ENCODE data around the gene TOR1AIP1. TPM values are rescaled to one million over a fixed set of nuclear protein-coding genes. Genes with fewer than 3 reads are reported as not detected.
"Not testable (repeated sequence)": the region's sequence is repeated elsewhere in the genome, so short reads cannot be mapped to it uniquely, and the experiment has no call there.

TOR1AIP1 gene
- total RNA-seq, 1 donor from 2014 or later = 16.1 TPM

DNA sequence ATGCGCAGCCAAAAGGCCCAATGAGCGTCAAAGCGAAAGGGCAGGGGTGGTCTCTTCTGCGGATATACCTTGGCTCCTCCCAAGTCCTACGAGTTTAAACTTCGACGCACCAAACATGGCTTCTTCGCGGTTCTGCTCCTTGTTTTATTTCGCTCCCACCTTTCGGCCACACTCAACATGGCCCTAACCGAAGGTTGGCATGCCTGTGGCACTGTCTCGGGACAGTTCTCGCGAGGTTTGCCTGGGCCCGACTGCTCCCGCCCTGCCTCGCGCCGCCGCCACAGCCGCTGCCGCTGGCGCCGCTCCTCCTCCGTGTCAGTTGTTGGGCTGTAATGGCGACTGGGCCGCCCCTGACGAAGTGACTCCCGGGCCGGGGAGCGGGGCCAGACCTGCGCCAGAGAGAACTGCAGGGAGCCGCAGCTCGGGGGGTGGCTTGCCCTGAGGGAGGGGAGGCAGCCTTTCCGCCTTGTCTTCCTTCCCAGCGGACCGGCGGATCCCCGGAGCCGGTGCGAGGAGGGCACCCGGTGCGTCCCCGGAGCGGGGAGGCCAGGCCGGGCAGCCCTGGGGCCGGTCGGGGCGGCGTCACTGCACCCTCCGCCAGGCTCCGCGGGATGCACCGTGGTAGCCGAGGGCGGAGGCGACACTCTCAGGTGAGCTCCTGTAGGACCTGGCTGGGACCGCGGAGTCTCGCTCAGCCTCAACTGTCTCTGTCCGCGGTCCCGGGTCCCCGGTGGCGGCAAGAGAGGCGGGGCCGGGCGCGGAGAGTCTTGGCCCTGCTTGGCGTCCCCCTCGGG lies 72.6 kb downstream of the TOR1AIP1 start, which contains the start of gene CEP350:
Gene CEP350 (plus strand): TSS at position 318 of the 794 bp plus-strand sequence. CDS start 31,372 bp downstream, outside the sequence.
- Histone ChIP-seq H3K36me3 (ENCODE audit: control insufficient read depth, insufficient read depth, low read length) (no peaks in the 10 kb centered on the region), H3K27me3 (ENCODE audit: control insufficient read depth, insufficient read depth, low read length) (no peaks in the 10 kb centered on the region), H3K4me3 (ENCODE audit: low read depth, low read length) (peak within 1 kb of the TSS; percentile 78)
- TF ChIP-seq, protein P1, sequence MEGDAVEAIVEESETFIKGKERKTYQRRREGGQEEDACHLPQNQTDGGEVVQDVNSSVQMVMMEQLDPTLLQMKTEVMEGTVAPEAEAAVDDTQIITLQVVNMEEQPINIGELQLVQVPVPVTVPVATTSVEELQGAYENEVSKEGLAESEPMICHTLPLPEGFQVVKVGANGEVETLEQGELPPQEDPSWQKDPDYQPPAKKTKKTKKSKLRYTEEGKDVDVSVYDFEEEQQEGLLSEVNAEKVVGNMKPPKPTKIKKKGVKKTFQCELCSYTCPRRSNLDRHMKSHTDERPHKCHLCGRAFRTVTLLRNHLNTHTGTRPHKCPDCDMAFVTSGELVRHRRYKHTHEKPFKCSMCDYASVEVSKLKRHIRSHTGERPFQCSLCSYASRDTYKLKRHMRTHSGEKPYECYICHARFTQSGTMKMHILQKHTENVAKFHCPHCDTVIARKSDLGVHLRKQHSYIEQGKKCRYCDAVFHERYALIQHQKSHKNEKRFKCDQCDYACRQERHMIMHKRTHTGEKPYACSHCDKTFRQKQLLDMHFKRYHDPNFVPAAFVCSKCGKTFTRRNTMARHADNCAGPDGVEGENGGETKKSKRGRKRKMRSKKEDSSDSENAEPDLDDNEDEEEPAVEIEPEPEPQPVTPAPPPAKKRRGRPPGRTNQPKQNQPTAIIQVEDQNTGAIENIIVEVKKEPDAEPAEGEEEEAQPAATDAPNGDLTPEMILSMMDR (IDR thresholded peaks at IDR 0.05; ENCODE audit: insufficient read depth, low read length, severe bottlenecking) = no peak
- FAIRE-seq = peak; percentile 13
- DNase-seq (ENCODE audit: low read depth) = peak; percentile 98

DNA sequence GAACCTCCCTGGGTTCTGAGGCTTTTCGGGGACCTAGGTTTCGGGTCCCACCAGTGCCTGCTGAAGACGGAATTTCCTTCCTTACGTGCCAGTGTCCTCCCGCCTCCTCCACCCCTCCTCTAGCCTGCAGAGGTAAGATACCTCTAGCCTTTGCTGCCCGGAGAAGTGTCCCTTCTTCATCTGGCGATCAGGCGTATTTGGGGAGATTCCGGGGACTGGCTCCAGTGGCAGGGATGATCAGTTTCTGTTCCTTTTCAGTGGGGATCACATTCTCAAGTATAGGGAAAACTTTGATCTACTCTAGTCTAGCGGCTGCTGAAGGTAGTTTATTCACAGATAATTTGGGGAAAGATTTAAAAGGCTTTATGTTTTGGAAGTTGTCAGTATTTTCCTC lies 73.2 kb downstream of the TOR1AIP1 start:
- Histone ChIP-seq H3K4me3 (ENCODE audit: low read depth, low read length) (peak overlapping the region; percentile 78), H3K36me3 (ENCODE audit: control insufficient read depth, insufficient read depth, low read length) (no peaks in the 10 kb centered on the region), H3K27me3 (ENCODE audit: control insufficient read depth, insufficient read depth, low read length) (no peaks in the 10 kb centered on the region)
- FAIRE-seq (no peak), DNase-seq (ENCODE audit: low read depth) (peak; percentile 36)
- TF ChIP-seq, protein P1 (IDR thresholded peaks at IDR 0.05; ENCODE audit: insufficient read depth, low read length, severe bottlenecking) = no peak

DNA sequence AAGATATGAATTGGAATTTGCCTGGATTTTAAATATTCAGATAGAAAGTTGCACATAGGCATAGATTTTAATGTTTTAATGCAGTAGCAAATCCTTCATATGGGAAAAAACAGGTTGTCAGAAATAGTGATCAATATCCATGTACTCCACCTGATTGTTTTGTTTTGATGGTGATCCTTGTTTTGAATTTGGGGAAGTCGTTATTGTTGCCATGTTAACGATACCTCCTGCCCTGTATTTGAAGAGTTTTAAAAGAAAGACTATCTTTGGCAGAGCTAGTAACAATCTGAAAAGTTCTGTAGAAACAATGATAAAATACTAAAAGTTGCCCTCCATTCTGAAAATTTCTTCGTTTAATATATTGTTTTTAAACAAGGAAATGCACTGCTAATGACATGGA lies 73.6 kb downstream of the TOR1AIP1 start:
- DNase-seq (ENCODE audit: low read depth) (no peak), FAIRE-seq (no peak)
- peak overlapping the region; percentile 78 for H3K4me3 ChIP-seq (ENCODE audit: low read depth, low read length)
- no peaks in the 10 kb centered on the region for H3K36me3 ChIP-seq (ENCODE audit: control insufficient read depth, insufficient read depth, low read length)
- H3K27me3 ChIP-seq (ENCODE audit: control insufficient read depth, insufficient read depth, low read length) = no peaks in the 10 kb centered on the region
- TF ChIP-seq, protein P1 (IDR thresholded peaks at IDR 0.05; ENCODE audit: insufficient read depth, low read length, severe bottlenecking) = no peak

DNA sequence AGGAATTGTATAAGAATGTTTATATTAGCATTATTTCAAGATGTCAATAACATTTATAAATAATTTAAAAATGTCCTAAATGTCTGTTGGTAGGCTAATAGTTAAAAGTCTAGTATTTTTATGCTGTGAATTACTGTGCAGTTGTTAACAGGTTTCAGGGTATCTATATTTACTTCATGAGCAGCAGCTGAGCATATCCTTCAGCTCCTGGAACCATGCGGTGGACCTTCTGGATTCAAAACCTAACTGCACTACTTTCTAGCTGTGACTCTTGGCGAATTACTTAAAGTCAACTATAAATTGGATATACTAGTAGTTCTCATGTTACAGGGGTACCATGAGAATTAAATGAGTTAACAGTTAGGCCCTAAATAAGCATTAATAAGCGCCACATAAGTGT lies 76.3 kb downstream of the TOR1AIP1 start:
- FAIRE-seq (no peak), DNase-seq (ENCODE audit: low read depth) (no peak)
- H3K4me3 ChIP-seq (ENCODE audit: low read depth, low read length) = no peak overlapping the region
- H3K27me3 ChIP-seq (ENCODE audit: control insufficient read depth, insufficient read depth, low read length) = no peaks in the 10 kb centered on the region
- TF ChIP-seq, protein P1 (IDR thresholded peaks at IDR 0.05; ENCODE audit: insufficient read depth, low read length, severe bottlenecking) = no peak
- H3K36me3 ChIP-seq (ENCODE audit: control insufficient read depth, insufficient read depth, low read length) = no peaks in the 10 kb centered on the region

DNA sequence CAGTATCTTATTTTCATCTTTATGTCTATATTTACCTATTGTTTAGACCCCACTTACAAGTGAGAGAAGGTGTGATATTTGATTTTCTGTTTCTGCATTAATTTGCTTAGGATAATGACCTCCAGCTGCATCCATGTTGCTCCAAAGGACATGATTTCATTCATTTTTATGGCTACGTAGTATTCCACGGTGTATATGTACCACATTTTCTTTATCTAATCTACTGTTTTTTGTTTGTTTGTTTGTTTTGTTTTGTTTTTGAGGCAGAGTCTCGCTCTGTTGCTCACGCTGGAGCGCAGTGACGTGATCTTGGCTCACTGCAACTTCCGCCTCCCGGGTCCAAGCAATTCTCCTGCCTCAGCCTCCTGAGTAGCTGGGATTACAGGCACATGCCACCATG lies 80.1 kb downstream of the TOR1AIP1 start:
- H3K27me3 ChIP-seq (ENCODE audit: control insufficient read depth, insufficient read depth, low read length); FAIRE-seq; H3K36me3 ChIP-seq (ENCODE audit: control insufficient read depth, insufficient read depth, low read length); DNase-seq (ENCODE audit: low read depth); H3K4me3 ChIP-seq (ENCODE audit: low read depth, low read length): not testable (repeated sequence)

DNA sequence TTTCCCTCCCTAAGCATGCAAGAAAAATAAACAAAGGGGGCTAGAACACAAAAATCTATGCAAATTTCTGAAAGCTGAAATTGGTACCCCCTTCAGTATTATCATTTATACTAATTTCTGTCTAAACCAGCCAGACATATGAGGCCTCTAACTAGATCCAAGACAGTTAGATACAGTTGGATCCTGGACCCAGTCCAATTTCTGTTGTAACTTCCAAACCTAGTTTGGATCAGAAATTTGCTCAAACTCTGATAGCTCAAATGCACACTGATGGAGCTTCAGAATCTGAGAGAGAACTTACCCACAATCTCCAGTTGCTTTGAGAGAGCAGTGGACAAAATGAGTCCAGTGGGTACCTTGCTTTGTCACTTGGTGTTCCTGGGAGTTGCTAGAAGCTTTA lies 84.5 kb downstream of the TOR1AIP1 start:
- FAIRE-seq (no peak), DNase-seq (ENCODE audit: low read depth) (no peak)
- no peaks in the 10 kb centered on the region for H3K36me3 ChIP-seq (ENCODE audit: control insufficient read depth, insufficient read depth, low read length)
- TF ChIP-seq, protein P1 (IDR thresholded peaks at IDR 0.05; ENCODE audit: insufficient read depth, low read length, severe bottlenecking) = no peak
- no peak overlapping the region for H3K4me3 ChIP-seq (ENCODE audit: low read depth, low read length)
- H3K27me3 ChIP-seq (ENCODE audit: control insufficient read depth, insufficient read depth, low read length) = no peaks in the 10 kb centered on the region
